SK-N-SH (cell line): ENCODE results near the gene C11orf91. TPM values are rescaled to one million over a fixed set of nuclear protein-coding genes. Genes with fewer than 3 reads are reported as not detected.

Experiments
- CTCF ChIA-PET: fragments of 300-600, 350-600 bp; formaldehyde crosslinking; extraction: SDS; loops from one replicate; lab custom pipeline; 2021; lab: Yijun Ruan, JAX
- POLR2A ChIA-PET: fragments of 350-600 bp; sonication (Branson Sonifier 250); formaldehyde crosslinking; extraction: SDS; loops from one replicate; lab custom pipeline; 2020; ENCODE audit warnings: antibody characterized with exemption, inconsistent platforms; lab: Yijun Ruan, JAX
- DNase-seq: peaks from one replicate; pipeline ENCODE4 v3.0.0; 2012
- H2AFZ ChIP-seq: fragments of 200-600 bp; sonication (generic); 2 replicates; pipeline ENCODE4 v1.8.1; 2016; ENCODE audit warnings: antibody characterized with exemption, mild to moderate bottlenecking, low read depth
- H3F3A ChIP-seq: fragments of 200-600 bp; sonication (generic); replicated peaks from 2 replicates; pipeline ENCODE3; 2016; ENCODE audit warnings: antibody characterized with exemption, mild to moderate bottlenecking; ENCODE audit not compliant: insufficient read depth
- H3K27ac ChIP-seq, 2 experiments: fragments of 200-500 bp in 1 of 2; fragments of 200-600 bp in 1 of 2; sonication (Bioruptor generic) in 1 of 2; sonication (generic), shearing (Covaris generic) in 1 of 2; 2 replicates each; pipeline versions ENCODE4 v1.5.1 to v1.6.1; 2014 to 2016; ENCODE audit warnings: low read depth in 2 of 2, inconsistent platforms in 1 of 2, low read length in 1 of 2, mild to moderate bottlenecking in 1 of 2, mixed read lengths in 1 of 2
- H3K27me3 ChIP-seq: fragments of 200-600 bp; sonication (generic), shearing (Covaris generic); 2 replicates; pipeline ENCODE4 v1.6.1; 2016; ENCODE audit warnings: mixed run types; ENCODE audit not compliant: insufficient read depth
- H3K36me3 ChIP-seq, 2 experiments: fragments of 200-500 bp in 1 of 2; fragments of 200-600 bp in 1 of 2; sonication (Bioruptor generic) in 1 of 2; sonication (generic) in 1 of 2; replicated peaks in 1 of 2; 2 replicates each; pipeline versions ENCODE3 to v1.5.1; 2014 to 2016; ENCODE audit warnings: low read length in 1 of 2, mild to moderate bottlenecking in 1 of 2; ENCODE audit not compliant: insufficient read depth in 2 of 2, control insufficient read depth in 1 of 2
- H3K4me1 ChIP-seq, 2 experiments: fragments of 200-500 bp in 1 of 2; fragments of 200-600 bp in 1 of 2; sonication (Bioruptor generic) in 1 of 2; sonication (generic), shearing (Covaris generic) in 1 of 2; 2 replicates each; pipeline versions ENCODE4 v1.5.1 to v1.6.1; 2014 to 2016; ENCODE audit warnings: low read depth in 1 of 2, low read length in 1 of 2, mixed run types in 1 of 2; ENCODE audit not compliant: insufficient read depth in 2 of 2, control insufficient read depth in 1 of 2
- H3K4me2 ChIP-seq: fragments of 200-600 bp; sonication (generic), shearing (Covaris generic); 2 replicates; pipeline ENCODE4 v1.6.1; 2017; ENCODE audit warnings: mixed run types
- H3K4me3 ChIP-seq, 2 experiments: fragments of 200-500 bp in 1 of 2; fragments of 200-600 bp in 1 of 2; sonication (Bioruptor generic) in 1 of 2; sonication (generic), shearing (Covaris generic) in 1 of 2; 2 replicates each; pipeline versions ENCODE4 v1.5.1 to v1.8.1; 2014 to 2016; ENCODE audit warnings: low read depth in 2 of 2, inconsistent platforms in 1 of 2, low read length in 1 of 2, mild to moderate bottlenecking in 1 of 2, mixed read lengths in 1 of 2, moderate library complexity in 1 of 2
- H3K79me2 ChIP-seq: fragments of 200-600 bp; sonication (generic); 2 replicates; pipeline ENCODE4 v1.8.1; 2017; ENCODE audit warnings: mild to moderate bottlenecking; ENCODE audit not compliant: insufficient read depth
- H3K9ac ChIP-seq: fragments of 200-600 bp; sonication (generic); 2 replicates; pipeline ENCODE4 v1.6.1; 2017; ENCODE audit warnings: mixed run types
- H3K9me2 ChIP-seq: fragments of 200-600 bp; sonication (generic); 2 replicates; pipeline ENCODE4 v1.6.1; 2017; ENCODE audit warnings: mixed run types
- H3K9me3 ChIP-seq: fragments of 200-600 bp; sonication (generic); 2 replicates; pipeline ENCODE4 v1.6.1; 2017; ENCODE audit warnings: mixed run types, mild to moderate bottlenecking, moderate library complexity
- H4K20me1 ChIP-seq: fragments of 200-600 bp; sonication (generic); 2 replicates; pipeline ENCODE4 v1.6.1; 2017; ENCODE audit warnings: mild to moderate bottlenecking, mixed run types; ENCODE audit not compliant: insufficient read depth
- ELF1 ChIP-seq: IDR thresholded peaks from 2 replicates; pipeline ENCODE4 v1.4.0; 2012
- FOSL2 ChIP-seq: IDR thresholded peaks from 2 replicates; pipeline ENCODE4 v1.4.0; 2012; ENCODE audit warnings: low read depth, mild to moderate bottlenecking, moderate library complexity, borderline replicate concordance
- GABPA ChIP-seq: IDR thresholded peaks from 2 replicates; pipeline ENCODE4 v1.4.0; 2012; ENCODE audit warnings: low read depth, mild to moderate bottlenecking
- GATA2 ChIP-seq: sonication (generic); formaldehyde crosslinking; IDR thresholded peaks from 2 replicates; pipeline ENCODE4 v1.5.0; 2020; ENCODE audit warnings: mild to moderate bottlenecking, missing genetic modification reagents
- JUND ChIP-seq: IDR thresholded peaks from 2 replicates; pipeline ENCODE4 v1.4.0; 2012
- POLR2AphosphoS5 ChIP-seq: IDR thresholded peaks from 2 replicates; pipeline ENCODE4 v1.6.1; 2012; ENCODE audit warnings: low read depth, low read length
- RAD21 ChIP-seq: IDR thresholded peaks from 2 replicates; pipeline ENCODE4 v1.6.1; 2012; ENCODE audit warnings: mild to moderate bottlenecking, low read length
- RXRA ChIP-seq: IDR thresholded peaks from 2 replicates; pipeline ENCODE4 v1.4.0; 2012; ENCODE audit warnings: low read depth, mild to moderate bottlenecking, borderline replicate concordance
- SIN3A ChIP-seq: IDR thresholded peaks from 2 replicates; pipeline ENCODE4 v1.6.1; 2012; ENCODE audit warnings: low read depth, mild to moderate bottlenecking, low read length, moderate library complexity, borderline replicate concordance
- SMC3 ChIP-seq: IDR thresholded peaks from 2 replicates; pipeline ENCODE4 v1.6.1; 2012; ENCODE audit warnings: low read depth, low read length, improper control_type of control experiment
- YY1 ChIP-seq: IDR thresholded peaks from 2 replicates; pipeline ENCODE4 v1.4.0; 2012; ENCODE audit warnings: low read depth, mild to moderate bottlenecking
- WGBS: methylation state at CpG from one replicate; pipeline ENCODE4 v1.1.6; 2017; ENCODE audit warnings: low lambda C conversion rate; 5-methylcytosine and 5-hydroxymethylcytosine counted together
- polyA plus RNA-seq, 3 experiments: library from polyadenylated mRNA; depleted of rRNA; stranded (reverse); fragments of >200 nt; gene quantifications; 2 replicates each; pipeline ENCODE4 v1.2.3, GENCODE V29; 2012
- TF ChIP-seq, protein P1 (sequence below): IDR thresholded peaks from 2 replicates; pipeline ENCODE4 v1.6.1; 2012; ENCODE audit warnings: mild to moderate bottlenecking, low read depth, low read length, moderate library complexity
- TF ChIP-seq, protein P2 (sequence below): fragments of 150-350 bp; IDR thresholded peaks from 2 replicates; pipeline ENCODE4 v1.6.1; 2017; ENCODE audit warnings: antibody characterized with exemption, low read length, low read depth, borderline replicate concordance
- TF ChIP-seq, protein P3 (sequence below): IDR thresholded peaks from 2 replicates; pipeline ENCODE4 v1.4.0; 2012; ENCODE audit warnings: low read depth, borderline replicate concordance
- TF ChIP-seq, protein P4 (sequence below): IDR thresholded peaks from 2 replicates; pipeline ENCODE4 v1.4.0; 2012; ENCODE audit warnings: low read depth

Gene C11orf91
- polyA plus RNA-seq, 1 of the 3 experiments (the other 2 are of a cell fraction): 0.15 TPM

DNA sequence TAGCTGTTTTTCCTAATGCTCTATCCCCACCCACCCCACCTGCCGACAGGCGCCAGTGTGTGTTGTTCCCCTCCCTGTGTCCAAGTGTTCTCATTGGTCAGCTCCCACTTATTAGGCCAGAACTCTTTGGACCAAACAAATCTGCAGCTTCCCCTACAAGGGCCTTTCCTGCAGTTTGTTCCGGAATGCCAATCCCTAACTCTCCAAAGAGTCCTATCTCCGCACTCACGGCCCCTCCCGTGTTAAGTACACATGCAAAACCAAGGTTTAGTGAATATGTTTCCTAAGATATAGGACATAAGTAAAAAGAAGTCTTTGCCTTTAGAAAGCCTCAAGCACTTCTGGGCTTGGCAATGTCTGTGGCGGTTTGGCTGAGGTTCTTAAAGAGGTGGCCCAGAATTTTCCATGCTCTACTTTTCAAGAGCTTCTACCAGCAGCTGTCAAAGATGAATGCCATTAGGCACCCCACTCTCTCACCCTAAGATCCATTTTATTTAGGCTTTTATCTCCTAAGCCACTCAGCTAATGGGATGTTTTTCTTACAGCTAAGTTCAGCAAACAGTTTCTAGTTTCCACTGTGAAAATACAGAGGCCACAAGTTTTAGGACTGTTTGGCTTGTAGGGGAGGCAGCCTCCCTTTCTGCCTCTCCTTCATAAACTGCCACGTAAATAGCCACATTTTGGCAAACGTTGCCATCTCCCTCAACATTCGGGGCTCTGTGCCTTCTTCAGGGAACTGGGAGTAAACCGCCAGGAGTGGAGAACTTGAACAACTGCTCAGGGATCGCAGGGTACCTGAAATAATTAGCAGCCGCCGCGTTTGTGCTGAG lies 34.0 kb upstream of the C11orf91 start:
- WGBS: 39% methylated on average over 14 of the region's 15 CpGs
- no peaks in the 10 kb centered on the region for H3K27me3 ChIP-seq
- H4K20me1 ChIP-seq: peaks cover 57% of the 10 kb centered on the region
- H3K4me1 ChIP-seq: peaks cover 24 to 37% of the 10 kb centered on the region in 2 experiments; a peak in 3 of 4 replicates
- H3K27ac ChIP-seq: peak overlapping the region in 1 of 2 experiments; percentile 94; a peak in 2 of 4 replicates
- TF ChIP-seq GABPA (no peak), ELF1 (no peak), SMC3 (no peak), YY1 (no peak), POLR2AphosphoS5 (no peak), RAD21 (no peak), GATA2 (CRISPR knock-in tag) (no peak), SIN3A (no peak), FOSL2 (no peak), JUND (no peak), RXRA (no peak)
- TF ChIP-seq, protein P1, sequence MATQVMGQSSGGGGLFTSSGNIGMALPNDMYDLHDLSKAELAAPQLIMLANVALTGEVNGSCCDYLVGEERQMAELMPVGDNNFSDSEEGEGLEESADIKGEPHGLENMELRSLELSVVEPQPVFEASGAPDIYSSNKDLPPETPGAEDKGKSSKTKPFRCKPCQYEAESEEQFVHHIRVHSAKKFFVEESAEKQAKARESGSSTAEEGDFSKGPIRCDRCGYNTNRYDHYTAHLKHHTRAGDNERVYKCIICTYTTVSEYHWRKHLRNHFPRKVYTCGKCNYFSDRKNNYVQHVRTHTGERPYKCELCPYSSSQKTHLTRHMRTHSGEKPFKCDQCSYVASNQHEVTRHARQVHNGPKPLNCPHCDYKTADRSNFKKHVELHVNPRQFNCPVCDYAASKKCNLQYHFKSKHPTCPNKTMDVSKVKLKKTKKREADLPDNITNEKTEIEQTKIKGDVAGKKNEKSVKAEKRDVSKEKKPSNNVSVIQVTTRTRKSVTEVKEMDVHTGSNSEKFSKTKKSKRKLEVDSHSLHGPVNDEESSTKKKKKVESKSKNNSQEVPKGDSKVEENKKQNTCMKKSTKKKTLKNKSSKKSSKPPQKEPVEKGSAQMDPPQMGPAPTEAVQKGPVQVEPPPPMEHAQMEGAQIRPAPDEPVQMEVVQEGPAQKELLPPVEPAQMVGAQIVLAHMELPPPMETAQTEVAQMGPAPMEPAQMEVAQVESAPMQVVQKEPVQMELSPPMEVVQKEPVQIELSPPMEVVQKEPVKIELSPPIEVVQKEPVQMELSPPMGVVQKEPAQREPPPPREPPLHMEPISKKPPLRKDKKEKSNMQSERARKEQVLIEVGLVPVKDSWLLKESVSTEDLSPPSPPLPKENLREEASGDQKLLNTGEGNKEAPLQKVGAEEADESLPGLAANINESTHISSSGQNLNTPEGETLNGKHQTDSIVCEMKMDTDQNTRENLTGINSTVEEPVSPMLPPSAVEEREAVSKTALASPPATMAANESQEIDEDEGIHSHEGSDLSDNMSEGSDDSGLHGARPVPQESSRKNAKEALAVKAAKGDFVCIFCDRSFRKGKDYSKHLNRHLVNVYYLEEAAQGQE: no peak
- TF ChIP-seq, protein P2, sequence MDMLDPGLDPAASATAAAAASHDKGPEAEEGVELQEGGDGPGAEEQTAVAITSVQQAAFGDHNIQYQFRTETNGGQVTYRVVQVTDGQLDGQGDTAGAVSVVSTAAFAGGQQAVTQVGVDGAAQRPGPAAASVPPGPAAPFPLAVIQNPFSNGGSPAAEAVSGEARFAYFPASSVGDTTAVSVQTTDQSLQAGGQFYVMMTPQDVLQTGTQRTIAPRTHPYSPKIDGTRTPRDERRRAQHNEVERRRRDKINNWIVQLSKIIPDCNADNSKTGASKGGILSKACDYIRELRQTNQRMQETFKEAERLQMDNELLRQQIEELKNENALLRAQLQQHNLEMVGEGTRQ: no peak
- TF ChIP-seq, protein P3, sequence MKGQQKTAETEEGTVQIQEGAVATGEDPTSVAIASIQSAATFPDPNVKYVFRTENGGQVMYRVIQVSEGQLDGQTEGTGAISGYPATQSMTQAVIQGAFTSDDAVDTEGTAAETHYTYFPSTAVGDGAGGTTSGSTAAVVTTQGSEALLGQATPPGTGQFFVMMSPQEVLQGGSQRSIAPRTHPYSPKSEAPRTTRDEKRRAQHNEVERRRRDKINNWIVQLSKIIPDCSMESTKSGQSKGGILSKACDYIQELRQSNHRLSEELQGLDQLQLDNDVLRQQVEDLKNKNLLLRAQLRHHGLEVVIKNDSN: no peak
- TF ChIP-seq, protein P4, sequence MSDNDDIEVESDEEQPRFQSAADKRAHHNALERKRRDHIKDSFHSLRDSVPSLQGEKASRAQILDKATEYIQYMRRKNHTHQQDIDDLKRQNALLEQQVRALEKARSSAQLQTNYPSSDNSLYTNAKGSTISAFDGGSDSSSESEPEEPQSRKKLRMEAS: no peak
- TF ChIP-seq, all 33 proteins: peak for 0
- no peaks in the 10 kb centered on the region for H3K9me3 ChIP-seq
- H3K4me2 ChIP-seq: peak overlapping the region; percentile 92
- peaks cover 4 to 37% of the 10 kb centered on the region in 2 experiments for H3K36me3 ChIP-seq
- H3K79me2 ChIP-seq: peaks cover 73% of the 10 kb centered on the region
- CTCF ChIA-PET: interaction anchor here (1.0 to 1.3 kb wide), 3 partner anchors 8 to 124 kb away, joined by 3 to 7 read pairs (median 3); no protein-coding TSS in a partner anchor
- peaks cover 13% of the 10 kb centered on the region for H3F3A ChIP-seq
- POLR2A ChIA-PET: no interaction called here
- H3K4me3 ChIP-seq: peak overlapping the region; percentile 86 to 91
- no peaks in the 10 kb centered on the region for H3K9me2 ChIP-seq
- no peak for DNase-seq
- H2AFZ ChIP-seq: no peak overlapping the region; the same call in 1 of the 2 replicates
- peak overlapping the region; percentile 95 for H3K9ac ChIP-seq
